Effector memory CD4-positive, alpha-beta T cell (primary cell): ENCODE measurements around the gene PHF2.

ENCODE experiments used
- DNase-seq, 3 donors: peaks; one replicate each; pipeline ENCODE4 v3.0.0-alpha.2; 2020
- H3K27ac ChIP-seq: 2 replicates; pipeline ENCODE4 v1.7.0; 2013; ENCODE audit warnings: mild to moderate bottlenecking, low read length, moderate library complexity; ENCODE audit not compliant: insufficient read depth, poor library complexity, severe bottlenecking
- H3K27me3 ChIP-seq: replicated peaks from 2 replicates; pipeline ENCODE4 v1.7.0; 2013; ENCODE audit warnings: mild to moderate bottlenecking, low read length; ENCODE audit not compliant: insufficient read depth, control insufficient read depth, poor library complexity, severe bottlenecking
- H3K36me3 ChIP-seq: 2 replicates; pipeline ENCODE4 v1.7.0; 2013; ENCODE audit warnings: mild to moderate bottlenecking, low read length, moderate library complexity; ENCODE audit not compliant: control insufficient read depth, insufficient read depth
- H3K4me1 ChIP-seq: 2 replicates; pipeline ENCODE4 v1.7.0; 2013; ENCODE audit warnings: low read length, mild to moderate bottlenecking; ENCODE audit not compliant: control insufficient read depth, insufficient read depth, poor library complexity, severe bottlenecking
- H3K4me3 ChIP-seq: 2 replicates; pipeline ENCODE4 v1.7.0; 2013; ENCODE audit warnings: low read length, low read depth, mild to moderate bottlenecking; ENCODE audit not compliant: insufficient read depth, poor library complexity, severe bottlenecking
- H3K9me3 ChIP-seq: 2 replicates; pipeline ENCODE4 v1.7.0; 2013; ENCODE audit warnings: mild to moderate bottlenecking, low read length, moderate library complexity; ENCODE audit not compliant: control insufficient read depth

Gene PHF2

GRCh38 chr9:93600504-93600903, 24.1 kb downstream of the PHF2 start:
- no peaks in the 10 kb centered on the region for H3K36me3 ChIP-seq
- H3K4me3 ChIP-seq = no peak overlapping the region
- no peaks in the 10 kb centered on the region for H3K27me3 ChIP-seq
- H3K27ac ChIP-seq = no peak overlapping the region
- peaks cover 30% of the 10 kb centered on the region for H3K4me1 ChIP-seq
- no peaks in the 10 kb centered on the region for H3K9me3 ChIP-seq
- no peak for DNase-seq

GRCh38 chr9:93601063-93601462, 24.7 kb downstream of the PHF2 start:
- H3K27ac ChIP-seq = no peak overlapping the region
- H3K4me1 ChIP-seq = peaks cover 30% of the 10 kb centered on the region
- no peak overlapping the region for H3K4me3 ChIP-seq
- H3K27me3 ChIP-seq = no peaks in the 10 kb centered on the region
- H3K9me3 ChIP-seq = no peaks in the 10 kb centered on the region
- no peaks in the 10 kb centered on the region for H3K36me3 ChIP-seq
- DNase-seq = no peak

DNA sequence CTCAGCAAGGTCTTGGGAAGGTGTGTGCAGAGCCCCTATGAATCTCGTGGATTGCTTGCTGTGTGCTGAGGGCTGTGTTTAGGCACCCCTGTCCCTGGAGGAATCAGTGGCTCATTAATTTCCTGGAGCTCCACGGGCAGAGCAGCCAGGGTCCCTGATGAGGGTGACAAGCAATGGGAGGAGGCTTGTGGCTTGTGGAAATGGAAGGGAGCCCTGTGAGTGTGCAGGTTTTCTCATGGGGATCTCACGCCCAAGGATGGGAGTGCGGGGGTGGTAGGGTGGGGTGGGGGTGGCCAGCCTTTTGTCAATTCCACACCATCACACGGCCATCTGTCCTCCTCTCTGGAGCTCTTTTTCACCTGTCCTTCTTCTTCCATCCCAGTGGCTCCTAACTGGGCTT, 25.3 kb downstream of the PHF2 start:
- H3K27ac ChIP-seq = no peak overlapping the region
- H3K4me1 ChIP-seq = peaks cover 30% of the 10 kb centered on the region
- DNase-seq = no peak

DNA sequence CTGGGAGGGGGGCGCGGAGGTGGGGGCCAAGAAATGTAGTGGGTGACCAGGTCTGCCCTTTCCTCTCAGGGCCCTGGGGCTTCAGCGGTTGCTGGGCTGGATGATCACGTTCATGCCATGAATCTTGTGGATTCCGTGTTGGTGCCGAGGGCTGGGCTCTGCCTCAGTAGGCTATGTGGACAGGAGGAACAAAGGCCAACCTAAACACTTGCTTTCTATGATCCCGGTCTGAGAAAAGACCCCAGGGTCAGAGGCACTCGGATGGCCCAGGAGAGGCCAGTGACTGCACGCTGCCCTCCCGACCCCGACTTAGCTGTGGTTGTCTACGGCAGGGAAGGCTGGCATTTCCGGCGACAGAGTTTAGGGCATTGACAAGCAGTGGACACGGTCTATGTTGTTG, 26.6 kb downstream of the PHF2 start:
- Histone ChIP-seq H3K4me3 (no peak overlapping the region), H3K27ac (no peak overlapping the region), H3K9me3 (no peaks in the 10 kb centered on the region), H3K4me1 (peaks cover 27% of the 10 kb centered on the region), H3K36me3 (no peaks in the 10 kb centered on the region), H3K27me3 (no peaks in the 10 kb centered on the region)
- no peak for DNase-seq

More for the DNA sequence above, 25.3 kb downstream of the PHF2 start:
- Histone ChIP-seq H3K4me3 (no peak overlapping the region), H3K9me3 (no peaks in the 10 kb centered on the region), H3K27me3 (no peaks in the 10 kb centered on the region), H3K36me3 (no peaks in the 10 kb centered on the region)

DNA sequence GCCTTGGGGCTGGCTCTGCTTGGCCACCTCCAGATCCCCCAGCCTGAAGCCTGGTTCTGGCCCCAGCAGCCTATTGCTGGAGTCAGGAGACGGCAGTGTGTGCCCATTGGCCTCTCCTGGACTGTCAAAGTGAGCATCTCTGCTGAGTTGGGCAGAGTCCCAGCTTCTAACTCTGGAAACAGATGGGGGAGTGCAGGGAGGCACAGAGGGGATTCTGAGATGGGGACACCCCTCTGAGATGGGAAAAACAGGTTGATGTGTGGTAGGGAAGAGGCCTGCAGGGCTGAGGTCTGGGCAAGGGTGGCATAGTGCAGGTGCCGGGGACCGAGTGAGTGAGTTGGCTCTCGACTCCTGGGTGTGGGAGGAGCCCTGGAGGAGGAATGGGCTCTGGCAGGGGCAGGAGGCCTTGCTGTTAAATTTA, 27.5 kb downstream of the PHF2 start:
- H3K9me3 ChIP-seq = no peaks in the 10 kb centered on the region
- no peak for DNase-seq
- H3K4me3 ChIP-seq = no peak overlapping the region

GRCh38 chr9:93606187-93606586, 29.8 kb downstream of the PHF2 start:
- no peaks in the 10 kb centered on the region for H3K9me3 ChIP-seq
- H3K4me1 ChIP-seq = no peaks in the 10 kb centered on the region
- H3K36me3 ChIP-seq = no peaks in the 10 kb centered on the region
- DNase-seq = no peak
- H3K4me3 ChIP-seq = no peak overlapping the region
- no peaks in the 10 kb centered on the region for H3K27me3 ChIP-seq
- no peak overlapping the region for H3K27ac ChIP-seq

More for the DNA sequence above, 27.5 kb downstream of the PHF2 start:
- Histone ChIP-seq H3K4me1 (peaks cover 18% of the 10 kb centered on the region), H3K27ac (no peak overlapping the region), H3K36me3 (no peaks in the 10 kb centered on the region), H3K27me3 (no peaks in the 10 kb centered on the region)

GRCh38 chr9:93610206-93610605, 33.8 kb downstream of the PHF2 start:
- DNase-seq = no peak
- Histone ChIP-seq H3K4me3 (no peak overlapping the region), H3K4me1 (peaks cover 4% of the 10 kb centered on the region), H3K36me3 (no peaks in the 10 kb centered on the region), H3K9me3 (no peaks in the 10 kb centered on the region), H3K27ac (no peak overlapping the region), H3K27me3 (no peaks in the 10 kb centered on the region)

DNA sequence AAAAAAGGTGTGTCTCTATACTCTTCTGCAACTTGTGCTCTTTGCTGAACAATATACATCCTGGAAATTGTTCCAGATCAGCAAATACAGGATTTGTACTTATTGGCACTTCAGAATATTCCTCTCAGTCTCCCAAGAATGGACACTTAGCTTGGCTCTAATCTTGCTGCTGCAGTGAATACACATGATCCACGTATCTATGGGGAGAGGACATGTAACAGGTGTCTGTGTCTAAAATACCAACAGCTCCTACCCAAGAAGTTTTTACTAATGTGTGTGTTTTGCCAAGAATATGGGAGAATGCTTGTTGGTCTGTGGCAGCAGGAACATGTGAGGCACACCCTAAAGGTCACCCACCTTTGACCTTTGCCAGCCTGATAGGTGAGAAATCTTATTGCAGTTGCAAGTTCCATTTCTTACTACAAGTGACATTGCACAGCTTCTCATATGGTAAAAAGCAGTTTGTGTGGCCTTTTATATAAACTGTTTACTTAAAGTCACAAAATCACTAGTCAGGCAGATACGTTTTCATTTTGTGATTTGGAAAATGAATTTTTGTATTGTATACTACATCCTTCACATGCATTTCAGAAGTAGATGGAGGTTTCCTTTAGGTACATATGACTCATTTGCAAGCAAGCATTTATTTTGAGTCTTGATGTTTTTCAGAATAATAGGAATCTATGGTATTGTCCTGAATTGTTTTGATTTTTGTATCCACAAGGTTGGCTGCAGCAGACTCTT, 35.8 kb downstream of the PHF2 start:
- DNase-seq = no peak
- H3K4me1 ChIP-seq = peaks cover 4% of the 10 kb centered on the region
- no peaks in the 10 kb centered on the region for H3K27me3 ChIP-seq
- no peaks in the 10 kb centered on the region for H3K9me3 ChIP-seq
- H3K27ac ChIP-seq = no peak overlapping the region
- no peak overlapping the region for H3K4me3 ChIP-seq
- no peaks in the 10 kb centered on the region for H3K36me3 ChIP-seq

GRCh38 chr9:93612796-93613154, 36.4 kb downstream of the PHF2 start:
- no peaks in the 10 kb centered on the region for H3K9me3 ChIP-seq
- peaks cover 4% of the 10 kb centered on the region for H3K4me1 ChIP-seq
- no peaks in the 10 kb centered on the region for H3K36me3 ChIP-seq
- no peak for DNase-seq
- no peak overlapping the region for H3K27ac ChIP-seq
- no peak overlapping the region for H3K4me3 ChIP-seq
- H3K27me3 ChIP-seq = no peaks in the 10 kb centered on the region

DNA sequence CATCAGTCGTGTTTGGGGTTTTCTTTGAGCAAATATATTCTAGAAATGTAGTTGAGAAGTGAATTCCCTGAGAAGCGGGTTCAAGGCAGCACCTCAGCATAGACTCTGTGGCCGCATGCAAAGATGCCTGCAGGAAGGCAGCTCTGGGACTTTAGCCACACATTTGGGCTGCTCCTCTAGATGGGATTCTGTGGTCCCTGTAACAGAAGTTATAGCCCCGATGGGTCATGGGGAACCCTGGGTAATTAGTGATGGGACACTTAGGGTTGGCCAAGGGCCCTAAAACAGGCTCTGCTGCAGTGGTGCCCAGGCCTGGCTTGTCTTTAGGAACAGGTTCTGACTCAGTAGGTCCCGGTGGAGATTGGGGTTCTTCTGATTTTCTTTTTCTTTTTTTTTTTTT, 36.8 kb downstream of the PHF2 start:
- no peaks in the 10 kb centered on the region for H3K27me3 ChIP-seq
- no peak for DNase-seq
- peaks cover 4% of the 10 kb centered on the region for H3K4me1 ChIP-seq
- no peaks in the 10 kb centered on the region for H3K36me3 ChIP-seq
- no peak overlapping the region for H3K4me3 ChIP-seq
- no peak overlapping the region for H3K27ac ChIP-seq
- H3K9me3 ChIP-seq = no peaks in the 10 kb centered on the region
